Measurements from ENCODE around the gene NPPA.

Gene NPPA

DNA sequence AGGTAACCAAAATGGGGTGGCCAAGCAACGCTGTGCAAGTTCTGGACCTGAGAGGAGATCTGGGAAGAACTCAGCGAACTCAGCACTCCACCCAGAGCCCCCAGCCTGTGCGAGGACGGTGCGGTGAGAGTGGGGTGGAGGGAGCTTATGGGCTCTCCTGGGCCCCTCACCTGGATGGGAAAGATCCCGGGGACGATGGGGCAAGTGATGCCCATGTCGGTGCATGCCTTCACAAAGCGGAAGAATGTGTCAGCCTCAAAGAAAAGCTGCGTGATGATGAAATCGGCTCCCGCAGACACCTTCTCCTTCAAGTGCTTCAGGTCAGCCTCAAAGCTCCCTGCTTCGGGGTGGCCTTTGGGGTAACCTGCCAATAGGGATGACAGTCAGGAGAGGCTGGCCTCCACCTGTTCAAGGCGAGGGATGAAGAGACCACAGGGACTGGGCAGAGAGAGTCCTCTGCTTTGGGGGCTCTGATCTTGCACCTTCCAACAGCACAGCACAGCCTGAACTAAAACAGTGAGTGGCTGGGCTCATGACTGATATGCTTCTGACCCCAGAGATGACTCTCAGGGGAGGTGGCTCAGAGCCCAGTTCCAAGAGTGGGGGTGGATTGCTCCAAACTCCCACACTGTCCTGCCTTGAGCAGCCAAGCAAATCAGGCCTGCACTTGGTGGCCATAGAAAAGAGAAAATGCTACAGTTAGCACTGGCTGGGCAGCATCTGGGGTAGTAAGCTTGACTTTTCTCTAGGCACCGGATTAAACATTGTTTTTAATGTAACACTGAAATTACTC is 51.4 kb downstream of the NPPA start:
- no peaks in the 10 kb centered on the region for H3K36me3 ChIP-seq (ENCODE audit: insufficient read depth, low read length)

More for the DNA sequence above, 51.4 kb downstream of the NPPA start:
- no peak for DNase-seq (ENCODE audit: low read depth, low spot score)
- Histone ChIP-seq H3K27ac (no peak overlapping the region), H3K4me3 (no peak overlapping the region), H3K9me3 (ENCODE audit: low read depth, low read length) (no peaks in the 10 kb centered on the region), H3K9ac (ENCODE audit: insufficient read length) (no peak overlapping the region)
- TF ChIP-seq EZH2 (IDR thresholded peaks at IDR 0.05), result no peak
- TF ChIP-seq POLR2AphosphoS5 (IDR thresholded peaks at IDR 0.05; ENCODE audit: borderline replicate concordance, low read depth, low read length), result no peak
- TF ChIP-seq FOXP2 (optimal IDR thresholded peaks at IDR 0.05; ENCODE audit: control extremely low read depth, extremely low read length, insufficient read depth), result no peak

Data from SK-N-MC (cell line).